DOHH2 (cell line): Measurements from ENCODE around the gene RBPJ.
"Not testable (repeated sequence)": the region's sequence is repeated elsewhere in the genome, so short reads cannot be mapped to it uniquely, and the experiment has no call there.

Experiments used
- H3F3A ChIP-seq: fragments of 200-600 bp; sonication (generic), shearing (Covaris generic); 2 replicates; pipeline ENCODE4 v1.6.0; 2016; ENCODE audit warnings: antibody characterized with exemption, mild to moderate bottlenecking; ENCODE audit not compliant: control insufficient read depth, insufficient read depth
- H3K27ac ChIP-seq: fragments of 200-600 bp; sonication (generic); 2 replicates; pipeline ENCODE4 v1.5.1; 2014; ENCODE audit warnings: low read depth, mild to moderate bottlenecking, low read length, moderate library complexity
- H3K27me3 ChIP-seq: fragments of 200-600 bp; sonication (generic); 2 replicates; pipeline ENCODE4 v1.6.1; 2014; ENCODE audit warnings: mild to moderate bottlenecking, low read length, mixed read lengths; ENCODE audit not compliant: control insufficient read depth
- H3K36me3 ChIP-seq: fragments of 200-600 bp; sonication (generic); 2 replicates; pipeline ENCODE4 v1.6.1; 2014; ENCODE audit warnings: mild to moderate bottlenecking, low read length, moderate library complexity, mixed read lengths; ENCODE audit not compliant: control insufficient read depth
- H3K4me1 ChIP-seq: fragments of 200-600 bp; sonication (generic); 2 replicates; pipeline ENCODE4 v1.6.1; 2014; ENCODE audit warnings: mild to moderate bottlenecking, low read length, mixed read lengths; ENCODE audit not compliant: control insufficient read depth
- H3K4me2 ChIP-seq: fragments of 200-600 bp; sonication (generic); 2 replicates; pipeline ENCODE4 v1.6.0; 2014; ENCODE audit warnings: mild to moderate bottlenecking, low read length, moderate library complexity
- H3K4me3 ChIP-seq: fragments of 200-600 bp; sonication (generic); 2 replicates; pipeline ENCODE4 v1.5.1; 2014; ENCODE audit warnings: mild to moderate bottlenecking, low read length, mixed read lengths
- H3K79me2 ChIP-seq: fragments of 200-600 bp; sonication (generic); 2 replicates; pipeline ENCODE4 v1.6.1; 2014; ENCODE audit warnings: mild to moderate bottlenecking, low read length, mixed read lengths; ENCODE audit not compliant: control insufficient read depth
- H3K9me2 ChIP-seq: fragments of 200-600 bp; sonication (generic); replicated peaks from 2 replicates; pipeline ENCODE4 v1.6.1; 2014; ENCODE audit warnings: mild to moderate bottlenecking, low read length, mixed read lengths; ENCODE audit not compliant: control insufficient read depth
- H3K9me3 ChIP-seq: fragments of 200-600 bp; sonication (generic); 2 replicates; pipeline ENCODE4 v1.6.1; 2014; ENCODE audit warnings: antibody characterized with exemption, low read length, mixed read lengths; ENCODE audit not compliant: control insufficient read depth, insufficient read depth
- H4K20me1 ChIP-seq: fragments of 200-600 bp; sonication (generic); 2 replicates; pipeline ENCODE4 v1.6.0; 2014; ENCODE audit warnings: low read depth, mild to moderate bottlenecking, antibody characterized with exemption, low read length, moderate library complexity; ENCODE audit not compliant: control insufficient read depth, insufficient read depth
- EZH2phosphoT487 ChIP-seq: fragments of 200-600 bp; sonication (generic); IDR thresholded peaks from 2 replicates; pipeline ENCODE4 v1.6.1; 2017; ENCODE audit warnings: borderline replicate concordance, mild to moderate bottlenecking, antibody characterized with exemption, low read length, moderate library complexity, mixed read lengths
- TF ChIP-seq, protein P1 (sequence below): fragments of 200-600 bp; sonication (generic); IDR thresholded peaks from one replicate; pipeline ENCODE4 v1.5.1; 2014; ENCODE audit warnings: antibody characterized with exemption, mild to moderate bottlenecking, low read depth, low read length; ENCODE audit not compliant: poor library complexity, severe bottlenecking

Gene RBPJ

GRCh38 chr4:26397086-26397485 lies 76.3 kb downstream of the RBPJ start:
- Histone ChIP-seq H3K4me3 (no peak overlapping the region), H3K9me3 (no peaks in the 10 kb centered on the region), H3K79me2 (no peaks in the 10 kb centered on the region), H4K20me1 (0 out of 2 replicates have a peak, but pooled peaks cover 4% of the 10 kb centered on the region), H3K36me3 (no peaks in the 10 kb centered on the region), H3K27ac (no peak overlapping the region), H3F3A (no peaks in the 10 kb centered on the region), H3K27me3 (no peaks in the 10 kb centered on the region), H3K4me2 (no peak overlapping the region), H3K9me2 (no peaks in the 10 kb centered on the region), H3K4me1 (peaks cover 2% of the 10 kb centered on the region)
- TF ChIP-seq, protein P1, sequence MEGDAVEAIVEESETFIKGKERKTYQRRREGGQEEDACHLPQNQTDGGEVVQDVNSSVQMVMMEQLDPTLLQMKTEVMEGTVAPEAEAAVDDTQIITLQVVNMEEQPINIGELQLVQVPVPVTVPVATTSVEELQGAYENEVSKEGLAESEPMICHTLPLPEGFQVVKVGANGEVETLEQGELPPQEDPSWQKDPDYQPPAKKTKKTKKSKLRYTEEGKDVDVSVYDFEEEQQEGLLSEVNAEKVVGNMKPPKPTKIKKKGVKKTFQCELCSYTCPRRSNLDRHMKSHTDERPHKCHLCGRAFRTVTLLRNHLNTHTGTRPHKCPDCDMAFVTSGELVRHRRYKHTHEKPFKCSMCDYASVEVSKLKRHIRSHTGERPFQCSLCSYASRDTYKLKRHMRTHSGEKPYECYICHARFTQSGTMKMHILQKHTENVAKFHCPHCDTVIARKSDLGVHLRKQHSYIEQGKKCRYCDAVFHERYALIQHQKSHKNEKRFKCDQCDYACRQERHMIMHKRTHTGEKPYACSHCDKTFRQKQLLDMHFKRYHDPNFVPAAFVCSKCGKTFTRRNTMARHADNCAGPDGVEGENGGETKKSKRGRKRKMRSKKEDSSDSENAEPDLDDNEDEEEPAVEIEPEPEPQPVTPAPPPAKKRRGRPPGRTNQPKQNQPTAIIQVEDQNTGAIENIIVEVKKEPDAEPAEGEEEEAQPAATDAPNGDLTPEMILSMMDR = no peak
- TF ChIP-seq EZH2phosphoT487 = no peak

- H3K9me2 ChIP-seq = no peaks in the 10 kb centered on the region
- 0 out of 2 replicates have a peak, but pooled peaks cover 3% of the 10 kb centered on the region for H3K79me2 ChIP-seq
- 0 out of 2 replicates have a peak, but pooled peaks cover 4% of the 10 kb centered on the region for H4K20me1 ChIP-seq
- H3K27ac ChIP-seq = no peak overlapping the region
- H3K9me3 ChIP-seq = 0 out of 2 replicates have a peak, but pooled peaks cover 6% of the 10 kb centered on the region
- no peaks in the 10 kb centered on the region for H3F3A ChIP-seq
- peaks cover 9% of the 10 kb centered on the region for H3K4me1 ChIP-seq
- H3K27me3 ChIP-seq = no peaks in the 10 kb centered on the region
- H3K4me2 ChIP-seq = no peak overlapping the region
- no peak overlapping the region for H3K4me3 ChIP-seq
- peaks cover 8% of the 10 kb centered on the region for H3K36me3 ChIP-seq
- TF ChIP-seq EZH2phosphoT487 = no peak
- TF ChIP-seq, protein P1 = no peak
These were observed 79.3 kb downstream of the RBPJ start for GRCh38 chr4:26400132-26400531.

GRCh38 chr4:26402017-26402416 lies 81.2 kb downstream of the RBPJ start:
- Histone ChIP-seq H3K4me2 (peak overlapping the region; percentile 24; the same call in 1 of the 2 replicates), H3K9me3 (peaks cover 13% of the 10 kb centered on the region; the same call in 1 of the 2 replicates), H3K36me3 (peaks cover 24% of the 10 kb centered on the region)
- not testable (repeated sequence) for H3K4me3 ChIP-seq, H3K27ac ChIP-seq, H4K20me1 ChIP-seq, H3F3A ChIP-seq, H3K9me2 ChIP-seq, H3K27me3 ChIP-seq, H3K4me1 ChIP-seq, H3K79me2 ChIP-seq

GRCh38 chr4:26402458-26402857 lies 81.6 kb downstream of the RBPJ start:
- no peaks in the 10 kb centered on the region for H3K9me2 ChIP-seq
- H3K4me2 ChIP-seq = peak overlapping the region; percentile 24; the same call in 1 of the 2 replicates
- no peaks in the 10 kb centered on the region for H3F3A ChIP-seq
- H3K4me1 ChIP-seq = peaks cover 9% of the 10 kb centered on the region
- H3K9me3 ChIP-seq = peaks cover 13% of the 10 kb centered on the region; the same call in 1 of the 2 replicates
- H3K27me3 ChIP-seq = no peaks in the 10 kb centered on the region
- H3K36me3 ChIP-seq = peaks cover 29% of the 10 kb centered on the region
- TF ChIP-seq EZH2phosphoT487 = no peak
- TF ChIP-seq, protein P1 = no peak
- no peak overlapping the region for H3K4me3 ChIP-seq
- no peaks in the 10 kb centered on the region for H4K20me1 ChIP-seq
- H3K79me2 ChIP-seq = 0 out of 2 replicates have a peak, but pooled peaks cover 3% of the 10 kb centered on the region
- no peak overlapping the region for H3K27ac ChIP-seq
